Measurements from ENCODE around the gene WDR7.

Gene WDR7

DNA sequence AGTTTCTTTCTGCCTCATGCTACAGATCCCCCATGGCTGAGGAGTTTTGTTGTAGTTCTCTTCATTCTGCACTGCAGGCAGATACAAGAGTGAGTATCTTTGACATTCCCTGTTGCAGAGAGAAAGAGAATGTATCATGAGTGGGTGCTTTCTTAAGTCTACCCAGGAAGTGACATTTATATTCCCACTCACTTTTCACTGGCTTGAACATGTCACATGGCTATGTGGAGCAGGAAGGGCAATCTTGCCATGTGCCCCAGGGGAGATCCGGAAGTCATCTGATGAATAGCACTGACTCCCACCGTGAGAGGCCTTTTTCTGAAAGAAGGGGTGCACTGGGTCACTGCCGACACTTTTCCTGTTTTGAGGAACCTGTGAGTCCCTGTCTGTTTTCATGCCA lies 429.3 kb downstream of the WDR7 start:
- in situ Hi-C loops (cut with HindIII; ENCODE audit: low sequenced_read_pairs): no loop called here
- TF ChIP-seq, protein P1, sequence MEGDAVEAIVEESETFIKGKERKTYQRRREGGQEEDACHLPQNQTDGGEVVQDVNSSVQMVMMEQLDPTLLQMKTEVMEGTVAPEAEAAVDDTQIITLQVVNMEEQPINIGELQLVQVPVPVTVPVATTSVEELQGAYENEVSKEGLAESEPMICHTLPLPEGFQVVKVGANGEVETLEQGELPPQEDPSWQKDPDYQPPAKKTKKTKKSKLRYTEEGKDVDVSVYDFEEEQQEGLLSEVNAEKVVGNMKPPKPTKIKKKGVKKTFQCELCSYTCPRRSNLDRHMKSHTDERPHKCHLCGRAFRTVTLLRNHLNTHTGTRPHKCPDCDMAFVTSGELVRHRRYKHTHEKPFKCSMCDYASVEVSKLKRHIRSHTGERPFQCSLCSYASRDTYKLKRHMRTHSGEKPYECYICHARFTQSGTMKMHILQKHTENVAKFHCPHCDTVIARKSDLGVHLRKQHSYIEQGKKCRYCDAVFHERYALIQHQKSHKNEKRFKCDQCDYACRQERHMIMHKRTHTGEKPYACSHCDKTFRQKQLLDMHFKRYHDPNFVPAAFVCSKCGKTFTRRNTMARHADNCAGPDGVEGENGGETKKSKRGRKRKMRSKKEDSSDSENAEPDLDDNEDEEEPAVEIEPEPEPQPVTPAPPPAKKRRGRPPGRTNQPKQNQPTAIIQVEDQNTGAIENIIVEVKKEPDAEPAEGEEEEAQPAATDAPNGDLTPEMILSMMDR (IDR thresholded peaks at IDR 0.05; ENCODE audit: low read depth, low read length): no peak
- no peak overlapping the region for H3K4me3 ChIP-seq (ENCODE audit: low read depth, low read length)
- DNase-seq (ENCODE audit: low read depth, low spot score): no peak

DNA sequence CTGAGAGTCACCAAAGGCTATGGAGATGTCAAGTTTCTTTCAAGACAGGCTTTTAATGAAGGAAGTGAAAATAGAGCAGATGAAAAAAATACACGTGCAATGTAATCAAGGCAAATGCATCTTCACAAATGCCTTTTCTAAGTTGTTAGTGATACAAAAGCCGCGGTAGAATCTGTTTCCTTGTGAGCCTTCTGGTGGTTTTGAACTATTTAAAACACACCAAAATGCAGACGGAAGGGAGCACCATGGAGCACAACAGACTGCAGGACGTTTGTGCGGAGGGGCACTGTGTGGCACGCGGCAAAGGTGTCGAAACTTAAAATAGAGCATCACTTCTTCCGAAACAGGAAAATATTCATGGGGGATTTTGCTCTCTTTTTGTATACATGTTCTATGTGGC lies 430.7 kb downstream of the WDR7 start:
- in situ Hi-C loops (cut with HindIII; ENCODE audit: low sequenced_read_pairs): no loop called here
- no peak for DNase-seq (ENCODE audit: low read depth, low spot score)
- H3K4me3 ChIP-seq (ENCODE audit: low read depth, low read length): no peak overlapping the region
- TF ChIP-seq, protein P1 (IDR thresholded peaks at IDR 0.05; ENCODE audit: low read depth, low read length): no peak

DNA sequence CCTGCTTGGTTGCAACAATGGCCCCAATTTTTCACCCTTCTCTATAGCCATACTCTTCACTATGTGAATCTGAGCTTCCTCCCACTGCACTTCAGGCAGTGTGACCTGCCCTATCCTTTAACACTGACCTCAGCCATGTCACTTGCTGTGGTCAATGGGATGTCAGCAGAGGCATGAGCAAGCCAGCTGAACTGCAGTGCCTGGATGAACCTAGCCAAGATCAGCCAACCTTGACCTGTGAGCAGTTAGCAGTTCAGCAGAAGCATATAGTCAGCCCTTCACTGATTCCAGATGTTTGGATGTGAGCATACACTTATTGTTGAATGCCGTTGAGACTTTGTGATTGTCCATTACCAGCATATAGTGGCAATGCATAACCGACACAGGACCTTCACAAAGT lies 432.3 kb downstream of the WDR7 start:
- in situ Hi-C loops (cut with HindIII; ENCODE audit: low sequenced_read_pairs): no loop called here
- TF ChIP-seq, protein P1 (IDR thresholded peaks at IDR 0.05; ENCODE audit: low read depth, low read length): no peak
- no peak overlapping the region for H3K4me3 ChIP-seq (ENCODE audit: low read depth, low read length)
- DNase-seq (ENCODE audit: low read depth, low spot score): no peak

DNA sequence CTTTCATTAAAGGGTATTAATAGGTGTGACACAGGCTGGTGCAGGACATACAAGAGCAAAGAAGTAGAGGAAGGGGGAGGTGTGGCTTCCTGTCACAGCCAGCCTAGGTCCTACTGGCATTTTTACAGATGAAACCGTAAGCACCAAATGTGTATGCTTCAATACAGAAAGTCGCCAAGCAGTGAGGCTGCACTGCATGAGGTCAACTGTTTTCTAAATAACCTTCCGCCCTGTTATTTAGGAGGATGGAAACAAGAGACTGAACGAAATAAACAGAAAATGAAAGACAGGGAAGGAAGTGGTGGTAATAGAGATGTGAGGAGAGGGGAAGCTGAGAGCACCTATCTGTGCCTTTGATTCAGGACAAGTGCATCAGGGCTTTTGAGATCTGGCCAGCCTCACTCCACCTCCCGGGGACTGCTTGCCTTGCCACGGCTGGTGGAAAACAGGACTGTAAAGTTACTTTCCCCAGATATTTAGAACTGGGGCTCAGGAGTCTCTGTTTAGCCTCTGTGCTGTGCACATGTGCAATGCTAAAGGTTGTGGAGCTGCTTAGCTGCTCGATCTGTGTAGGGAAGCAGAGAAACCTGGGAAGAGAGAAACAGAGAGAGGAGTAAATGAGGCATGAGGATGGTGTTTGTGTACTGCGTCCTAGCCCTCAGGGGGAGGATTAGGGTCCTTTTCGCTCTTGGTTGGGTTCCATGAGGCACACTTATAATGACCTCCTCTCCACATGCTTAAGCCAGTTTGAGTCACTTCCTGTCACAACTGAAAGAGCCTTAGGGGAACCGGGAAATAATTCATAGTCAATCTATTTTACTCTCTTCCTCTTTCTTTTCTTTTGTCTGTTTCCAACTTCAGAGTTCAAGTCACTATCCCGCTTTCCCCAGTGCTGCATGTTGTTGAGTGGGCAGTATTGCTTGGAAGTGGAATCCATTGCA lies 433.4 kb downstream of the WDR7 start:
- TF ChIP-seq, protein P1 (IDR thresholded peaks at IDR 0.05; ENCODE audit: low read depth, low read length): no peak
- no peak for DNase-seq (ENCODE audit: low read depth, low spot score)
- no peak overlapping the region for H3K4me3 ChIP-seq (ENCODE audit: low read depth, low read length)
- in situ Hi-C loops (cut with HindIII; ENCODE audit: low sequenced_read_pairs): no loop called here

DNA sequence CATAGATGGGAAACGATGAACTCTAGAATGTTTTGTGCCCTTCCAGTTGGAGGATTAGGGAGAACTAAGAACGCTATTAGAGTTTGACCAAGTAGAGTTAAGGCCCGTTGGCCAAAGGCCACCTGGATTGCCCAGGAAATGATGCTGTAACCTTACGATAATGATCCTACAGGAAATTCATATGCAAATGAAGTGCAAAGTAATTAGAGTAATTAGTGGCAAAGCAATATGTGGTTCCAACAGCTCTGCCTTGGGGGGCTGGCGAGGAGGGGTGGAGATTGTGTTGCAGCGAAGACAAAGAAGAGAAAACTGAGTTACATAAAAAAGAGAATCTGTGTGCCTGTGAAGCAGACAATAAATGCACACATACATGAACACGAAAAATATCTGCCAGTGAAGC lies 434.2 kb downstream of the WDR7 start:
- no peak for DNase-seq (ENCODE audit: low read depth, low spot score)
- TF ChIP-seq, protein P1 (IDR thresholded peaks at IDR 0.05; ENCODE audit: low read depth, low read length): no peak
- no peak overlapping the region for H3K4me3 ChIP-seq (ENCODE audit: low read depth, low read length)
- in situ Hi-C loops (cut with HindIII; ENCODE audit: low sequenced_read_pairs): no loop called here

DNA sequence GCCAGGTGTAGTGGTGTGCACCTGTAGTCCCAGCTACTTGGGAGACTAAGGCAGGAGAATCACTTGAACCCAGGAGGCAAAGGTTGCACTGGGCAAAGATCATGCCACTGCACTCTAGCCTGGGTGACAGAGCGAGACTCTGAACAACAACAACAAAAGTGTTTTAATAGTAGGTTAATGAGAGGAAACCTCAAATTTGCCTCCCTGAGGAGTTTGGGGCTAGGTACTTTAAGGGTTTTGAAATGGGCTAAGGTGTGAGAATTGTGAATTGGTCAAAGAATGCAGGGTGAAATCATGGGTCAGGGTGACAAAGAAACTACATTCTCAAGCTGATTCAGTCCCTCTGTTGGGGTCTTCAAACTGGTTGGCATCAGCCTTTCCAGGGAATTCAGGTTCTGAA lies 435.0 kb downstream of the WDR7 start:
- TF ChIP-seq, protein P1 (IDR thresholded peaks at IDR 0.05; ENCODE audit: low read depth, low read length): no peak
- in situ Hi-C loops (cut with HindIII; ENCODE audit: low sequenced_read_pairs): no loop called here
- no peak overlapping the region for H3K4me3 ChIP-seq (ENCODE audit: low read depth, low read length)
- no peak for DNase-seq (ENCODE audit: low read depth, low spot score)

Data from astrocyte of the spinal cord (primary cell).